Pancreas (tissue), 10 donors: Measurements from ENCODE around the gene ALOXE3. TPM values are rescaled to one million over a fixed set of nuclear protein-coding genes. Genes with fewer than 3 reads are reported as not detected.

Source experiments
- ATAC-seq, 4 donors: fragments of 200-7000 bp; cut with Tn5 transposase; one replicate each; pipeline versions ENCODE4 v1.8.0 to v1.9.1; 2020; ENCODE audit warnings: mild to moderate bottlenecking in 4 of 4, moderate library complexity in 4 of 4
- DNase-seq, 6 donors: peaks; one replicate each; pipeline ENCODE4 v3.0.0-alpha.2; 2020
- FAIRE-seq: peaks from 2 replicates; lab custom pipeline; 2012; peaks lifted over from hg19 to GRCh38; lab: Jason Lieb, UNC
- H3K27ac ChIP-seq, 4 donors: fragments of 200-600 bp; sonication (generic); 1 replicate in 3 of 4; 2 replicates in 1 of 4; pipeline versions ENCODE4 v1.5.0 to v1.8.0; 2020
- H3K27me3 ChIP-seq, 4 donors: fragments of 200-600 bp; one replicate each; pipeline ENCODE4 v1.8.0; 2021
- H3K36me3 ChIP-seq, 3 donors: fragments of 200-600 bp; sonication (generic) in 1 of 3; one replicate each; pipeline versions ENCODE4 v1.5.0 to v1.8.0; 2020 to 2021
- H3K4me1 ChIP-seq, 3 donors: fragments of 200-600 bp; one replicate each; pipeline ENCODE4 v1.8.0; 2021
- H3K4me3 ChIP-seq, 4 donors: fragments of 200-600 bp; sonication (generic) in 2 of 4; one replicate each; pipeline versions ENCODE4 v1.5.0 to v1.8.0; 2020 to 2021
- H3K9me3 ChIP-seq, 4 donors: fragments of 200-600 bp; one replicate each; pipeline ENCODE4 v1.8.0; 2021
- CTCF ChIP-seq, 4 donors: fragments of 200-600 bp; sonication (generic) in 3 of 4; IDR thresholded peaks; one replicate each; pipeline versions ENCODE4 v1.5.0 to v1.8.0; 2021; ENCODE audit warnings: antibody characterized with exemption in 4 of 4
- WGBS, 2 donors: extraction: QIAGEN DNeasy Blood & Tissue Kit; methylation state at CpG; one replicate each; pipeline ENCODE4 v1.1.7; 2013; 5-methylcytosine and 5-hydroxymethylcytosine counted together
- intact Hi-C, 3 donors: fragments of 100-400 bp; cut with DNase I; formaldehyde crosslinking; loops; one replicate each; pipeline versions ENCODE4 v1.11.1 to v1.14.2; 2022
- polyA plus RNA-seq, 2 donors: library from polyadenylated mRNA; stranded (reverse); fragments of 200-250 nt; gene quantifications; one replicate each; pipeline ENCODE4 v1.2.3, GENCODE V29; 2013
- total RNA-seq, 6 donors: library from RNA; stranded (reverse); fragmentation: NEBNext Ultra II Directional in 4 of 6; extraction: Animal tissue kit (Norgen Biotek cat#: 25700) in 4 of 6; gene quantifications; one replicate each; pipeline versions ENCODE4 v1.2.1 to v1.2.4, GENCODE V29; 2021 to 2023
- donor health status: healthy with polysubstance abuse.
- donor health status: DM: no; HTN: no; CAD: no; lungs with moderate emphysema.
- donor health status: DM: no; HTN: no; CAD: no.
- donor health status: control.
- donor health status: control.
- donor health status: Bipolar disorder and iron deficiency.
- donor health status: DM: yes; HTN: yes; CAD: no.
- donor health status: DM: no; HTN: no; CAD: no.
- donor health status: DM: no; HTN: no; CAD: no.
- donor health status: DM: yes; HTN: yes; CAD: no.

Gene ALOXE3
- total and polyA plus RNA-seq, 8 donors = 0.35 TPM; not detected in 7

DNA sequence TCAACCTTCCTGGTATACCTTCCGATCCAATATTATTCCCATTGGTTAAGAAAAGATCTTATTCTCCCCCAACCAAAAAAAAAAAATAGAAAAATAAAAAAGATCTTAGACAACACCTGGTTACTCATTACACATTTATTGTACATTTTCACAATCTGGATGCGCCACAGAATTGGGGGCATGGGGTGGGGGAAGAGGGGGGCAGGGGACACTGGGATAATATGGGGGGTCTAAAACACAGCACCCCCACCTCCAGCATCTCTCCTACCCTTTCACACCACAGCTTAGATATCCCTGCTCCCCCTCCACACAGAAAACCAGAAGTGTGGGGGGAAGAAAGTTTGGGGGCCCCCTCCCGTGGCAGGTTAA is 40.7 kb upstream of the ALOXE3 start:
- FAIRE-seq (no peak), DNase-seq (peak in 1 of 6 donors; percentile 24), ATAC-seq (no peak)
- 56 to 61% methylated on average over 3 of the region's 3 CpGs for WGBS, 2 donors
- Histone ChIP-seq H3K27me3 (no peaks in the 10 kb centered on the region), H3K9me3 (no peaks in the 10 kb centered on the region), H3K36me3 (no peaks in the 10 kb centered on the region), H3K4me1 (peaks cover 12 to 30% (median 15%) of the 10 kb centered on the region in 3 donors), H3K27ac (peak overlapping the region in 1 of 4 donors; percentile 84), H3K4me3 (no peak overlapping the region)
- intact Hi-C loops = no loop called here
- no peak for TF ChIP-seq CTCF (IDR thresholded peaks at IDR 0.05)

- Histone ChIP-seq H3K27ac (peak overlapping the region; percentile 68 to 84 (median 76)), H3K4me1 (peaks cover 8 to 24% (median 11%) of the 10 kb centered on the region in 3 donors), H3K36me3 (no peaks in the 10 kb centered on the region), H3K4me3 (no peak overlapping the region), H3K9me3 (no peaks in the 10 kb centered on the region), H3K27me3 (no peaks in the 10 kb centered on the region)
- ATAC-seq = peak; percentile 5 to 22 (median 16)
- FAIRE-seq = peak; percentile 51
- WGBS, 2 donors = 37 to 42% methylated on average over 20 of the region's 20 CpGs
- intact Hi-C loops = no loop called here
- DNase-seq = peak; percentile 88 to 97 (median 94)
- TF ChIP-seq CTCF (IDR thresholded peaks at IDR 0.05) = peak; percentile 92 to 95 (median 94)
Observed at GRCh38 chr17:8158267-8159031, 40.1 kb upstream of the ALOXE3 start.

GRCh38 chr17:8156246-8156992 is 38.1 kb upstream of the ALOXE3 start:
- ATAC-seq (peak; percentile 57 to 69 (median 62)), FAIRE-seq (peak; percentile 99), DNase-seq (peak; percentile 99 to 100 (median 100))
- H3K27ac ChIP-seq = peak overlapping the region; percentile 96 to 100 (median 99)
- no peak for TF ChIP-seq CTCF (IDR thresholded peaks at IDR 0.05)
- H3K27me3 ChIP-seq = no peaks in the 10 kb centered on the region
- peak overlapping the region; percentile 27 to 81 (median 64) for H3K4me3 ChIP-seq
- intact Hi-C loops = no loop called here
- H3K4me1 ChIP-seq = peaks cover 15 to 29% (median 20%) of the 10 kb centered on the region in 3 donors
- H3K9me3 ChIP-seq = no peaks in the 10 kb centered on the region
- WGBS, 2 donors = 0 to 1% methylated on average over 59 of the region's 59 CpGs
- peaks cover 0 to 5% (median 0%) of the 10 kb centered on the region in 3 donors for H3K36me3 ChIP-seq

GRCh38 chr17:8155996-8156245 is 37.6 kb upstream of the ALOXE3 start:
- peaks cover 11 to 31% (median 16%) of the 10 kb centered on the region in 3 donors for H3K4me1 ChIP-seq
- 0 to 1% methylated on average over 11 of the region's 11 CpGs for WGBS, 2 donors
- no peak for ATAC-seq
- peaks cover 0 to 5% (median 0%) of the 10 kb centered on the region in 3 donors for H3K36me3 ChIP-seq
- peak overlapping the region; percentile 96 to 100 (median 99) for H3K27ac ChIP-seq
- no peaks in the 10 kb centered on the region for H3K27me3 ChIP-seq
- peak overlapping the region; percentile 27 to 81 (median 64) for H3K4me3 ChIP-seq
- peak in 2 of 6 donors; percentile 68 to 80 for DNase-seq
- FAIRE-seq = no peak
- TF ChIP-seq CTCF (IDR thresholded peaks at IDR 0.05) = no peak
- intact Hi-C loops = no loop called here
- H3K9me3 ChIP-seq = no peaks in the 10 kb centered on the region
